Sigmoid colon (tissue), 7 donors: ENCODE results near the gene CLMN. TPM values are rescaled to one million over a fixed set of nuclear protein-coding genes. Genes with fewer than 3 reads are reported as not detected.

ENCODE experiments used
- DNase-seq: peaks from one replicate; pipeline ENCODE4 v3.0.0-alpha.2; 2019
- H3K27ac ChIP-seq, 4 donors: fragments of 200-600 bp; sonication (generic); one replicate each; pipeline ENCODE4 v1.5.1; 2016 to 2019; ENCODE audit warnings: mild to moderate bottlenecking in 1 of 4
- H3K27me3 ChIP-seq, 3 donors: fragments of 200-600 bp; sonication (generic); one replicate each; pipeline ENCODE4 v1.5.1; 2019; ENCODE audit warnings: mild to moderate bottlenecking in 1 of 3
- H3K36me3 ChIP-seq, 4 donors: fragments of 200-600 bp; sonication (generic); one replicate each; pipeline ENCODE4 v1.5.1; 2016 to 2019
- H3K4me1 ChIP-seq, 4 donors: fragments of 200-600 bp; sonication (generic); one replicate each; pipeline ENCODE4 v1.5.1; 2017 to 2019
- H3K4me3 ChIP-seq, 4 donors: fragments of 200-600 bp; sonication (generic); one replicate each; pipeline ENCODE4 v1.5.1; 2017 to 2019; ENCODE audit warnings: mild to moderate bottlenecking in 2 of 4, moderate library complexity in 1 of 4
- H3K9me3 ChIP-seq, 4 donors: fragments of 200-600 bp in 3 of 4; sonication (generic) in 3 of 4; one replicate each; pipeline versions ENCODE4 v1.5.1 to v1.6.1; 2013 to 2019
- CTCF ChIP-seq, 4 experiments: fragments of 450-650 bp in 3 of 4; fragments of 200-600 bp in 1 of 4; IDR thresholded peaks; one replicate each; pipeline ENCODE4 v1.5.1; 2016 to 2019; ENCODE audit warnings: antibody characterized with exemption in 4 of 4, mild to moderate bottlenecking in 3 of 4, moderate library complexity in 2 of 4
- EP300 ChIP-seq, 4 donors: sonication (generic); formaldehyde crosslinking; IDR thresholded peaks; one replicate each; pipeline ENCODE4 v1.6.1; 2017; ENCODE audit warnings: antibody characterized with exemption in 4 of 4
- POLR2A ChIP-seq, 2 donors: fragments of 450-650 bp; IDR thresholded peaks; one replicate each; pipeline ENCODE4 v1.6.1; 2016; ENCODE audit warnings: antibody characterized with exemption in 2 of 2, mild to moderate bottlenecking in 2 of 2, moderate library complexity in 2 of 2
- POLR2AphosphoS5 ChIP-seq, 4 donors: sonication (generic); formaldehyde crosslinking; IDR thresholded peaks; one replicate each; pipeline ENCODE4 v1.6.1; 2017; ENCODE audit warnings: antibody characterized with exemption in 4 of 4
- WGBS, 2 donors: extraction: QIAGEN DNeasy Blood & Tissue Kit; methylation state at CpG; one replicate each; pipeline ENCODE4 v1.1.7; 2013; 5-methylcytosine and 5-hydroxymethylcytosine counted together
- intact Hi-C: fragments of 100-400 bp; cut with DNase I; formaldehyde crosslinking; loops from one replicate; pipeline ENCODE4 v1.15.1; 2023
- polyA plus RNA-seq, 3 donors: library from polyadenylated mRNA; stranded (reverse); fragments of 200-250 nt; gene quantifications; one replicate each; pipeline ENCODE4 v1.2.3, GENCODE V29; 2013
- total RNA-seq, 4 donors: library from RNA; depleted of rRNA; stranded (reverse); fragments of >200 nt; gene quantifications; one replicate each; pipeline ENCODE4 v1.1.0, GENCODE V29; 2016
- donor health status: healthy with polysubstance abuse.
- donor health status: Bipolar disorder and iron deficiency.
- donor health status: healthy.

Gene CLMN
- total and polyA plus RNA-seq, 7 donors = 3.5 to 40.2 (median 9.1) TPM

GRCh38 chr14:95211721-95212504 is 107.8 kb downstream of the CLMN start:
- DNase-seq = peak; percentile 51
- intact Hi-C loops = no loop called here
- H3K27ac ChIP-seq = no peak overlapping the region
- TF ChIP-seq POLR2AphosphoS5 (IDR thresholded peaks at IDR 0.05) = no peak
- TF ChIP-seq POLR2A (IDR thresholded peaks at IDR 0.05) = no peak
- no peak for TF ChIP-seq CTCF (IDR thresholded peaks at IDR 0.05)
- TF ChIP-seq EP300 (IDR thresholded peaks at IDR 0.05) = no peak
- no peak overlapping the region for H3K4me3 ChIP-seq
- H3K27me3 ChIP-seq = no peaks in the 10 kb centered on the region
- H3K36me3 ChIP-seq = no peaks in the 10 kb centered on the region
- 39 to 80% methylated on average over 8 of the region's 8 CpGs for WGBS, 2 donors
- no peaks in the 10 kb centered on the region for H3K4me1 ChIP-seq
- H3K9me3 ChIP-seq = no peaks in the 10 kb centered on the region

GRCh38 chr14:95210699-95211098 is 109.0 kb downstream of the CLMN start:
- H3K27me3 ChIP-seq = no peaks in the 10 kb centered on the region
- intact Hi-C loops = no loop called here
- H3K36me3 ChIP-seq = no peaks in the 10 kb centered on the region
- H3K9me3 ChIP-seq = no peaks in the 10 kb centered on the region
- WGBS, 2 donors = 92 to 96% methylated on average over 13 of the region's 13 CpGs
- H3K4me1 ChIP-seq = no peaks in the 10 kb centered on the region
- H3K4me3 ChIP-seq = no peak overlapping the region
- H3K27ac ChIP-seq = no peak overlapping the region
- TF ChIP-seq POLR2AphosphoS5 (IDR thresholded peaks at IDR 0.05) (no peak), POLR2A (IDR thresholded peaks at IDR 0.05) (no peak), CTCF (IDR thresholded peaks at IDR 0.05) (no peak), EP300 (IDR thresholded peaks at IDR 0.05) (no peak)
- peak; percentile 51 for DNase-seq

GRCh38 chr14:95208598-95208997 is 111.1 kb downstream of the CLMN start:
- peaks cover 0 to 7% (median 0%) of the 10 kb centered on the region in 4 donors for H3K9me3 ChIP-seq
- no peak overlapping the region for H3K27ac ChIP-seq
- H3K4me3 ChIP-seq = no peak overlapping the region
- peak; percentile 20 for DNase-seq
- 75 to 84% methylated on average over 6 of the region's 6 CpGs for WGBS, 2 donors
- no peak for TF ChIP-seq CTCF (IDR thresholded peaks at IDR 0.05)
- TF ChIP-seq POLR2AphosphoS5 (IDR thresholded peaks at IDR 0.05) = no peak
- no peak for TF ChIP-seq EP300 (IDR thresholded peaks at IDR 0.05)
- no peak for TF ChIP-seq POLR2A (IDR thresholded peaks at IDR 0.05)
- intact Hi-C loops = no loop called here
- H3K36me3 ChIP-seq = peaks cover 0 to 5% (median 0%) of the 10 kb centered on the region in 4 donors
- H3K4me1 ChIP-seq = no peaks in the 10 kb centered on the region
- H3K27me3 ChIP-seq = no peaks in the 10 kb centered on the region

- TF ChIP-seq EP300 (IDR thresholded peaks at IDR 0.05) (no peak), POLR2A (IDR thresholded peaks at IDR 0.05) (no peak), CTCF (IDR thresholded peaks at IDR 0.05) (no peak), POLR2AphosphoS5 (IDR thresholded peaks at IDR 0.05) (no peak)
- WGBS, 2 donors = 76 to 81% methylated on average over 7 of the region's 7 CpGs
These were observed 112.1 kb downstream of the CLMN start for GRCh38 chr14:95207475-95208233.

More at GRCh38 chr14:95207475-95208233, 112.1 kb downstream of the CLMN start:
- no peaks in the 10 kb centered on the region for H3K4me1 ChIP-seq
- H3K27ac ChIP-seq = no peak overlapping the region
- DNase-seq = peak; percentile 18
- intact Hi-C loops = no loop called here
- H3K4me3 ChIP-seq = no peak overlapping the region
- peaks cover 0 to 5% (median 0%) of the 10 kb centered on the region in 4 donors for H3K36me3 ChIP-seq
- peaks cover 0 to 7% (median 0%) of the 10 kb centered on the region in 4 donors for H3K9me3 ChIP-seq
- H3K27me3 ChIP-seq = no peaks in the 10 kb centered on the region
